Placental pericyte (primary cell): ENCODE measurements around the gene APBB3. TPM values are rescaled to one million over a fixed set of nuclear protein-coding genes. Genes with fewer than 3 reads are reported as not detected.

Experiments
- small RNA-seq: library from RNA; depleted of rRNA; stranded (forward); fragments of <200 nt; gene quantifications from one replicate; pipeline ENCODE3, GENCODE V24; 2012; ENCODE audit warnings: low replicate concordance
- total RNA-seq: library from RNA; depleted of rRNA; stranded (reverse); fragments of >200 nt; gene quantifications from 2 replicates; pipeline ENCODE4 v1.2.3, GENCODE V29; 2012

Gene APBB3
- 11.7 and 31.1 TPM in 2 replicates for total RNA-seq

GRCh38 chr5:140564196-140565023, at the start of gene APBB3, which contains the start of gene SLC35A4:
APBB3 (minus strand) TSS chr5:140564598; CDS start chr5:140564245, 353 bp downstream.
SLC35A4 (plus strand) TSS chr5:140564828; CDS start chr5:140567170, 2,342 bp downstream.

GRCh38 chr5:140557136-140557805, 7.1 kb downstream of the APBB3 start, which contains the start of gene SRA1:
SRA1 (minus strand) TSS chr5:140557473; CDS start chr5:140557452, 21 bp downstream.

DNA sequence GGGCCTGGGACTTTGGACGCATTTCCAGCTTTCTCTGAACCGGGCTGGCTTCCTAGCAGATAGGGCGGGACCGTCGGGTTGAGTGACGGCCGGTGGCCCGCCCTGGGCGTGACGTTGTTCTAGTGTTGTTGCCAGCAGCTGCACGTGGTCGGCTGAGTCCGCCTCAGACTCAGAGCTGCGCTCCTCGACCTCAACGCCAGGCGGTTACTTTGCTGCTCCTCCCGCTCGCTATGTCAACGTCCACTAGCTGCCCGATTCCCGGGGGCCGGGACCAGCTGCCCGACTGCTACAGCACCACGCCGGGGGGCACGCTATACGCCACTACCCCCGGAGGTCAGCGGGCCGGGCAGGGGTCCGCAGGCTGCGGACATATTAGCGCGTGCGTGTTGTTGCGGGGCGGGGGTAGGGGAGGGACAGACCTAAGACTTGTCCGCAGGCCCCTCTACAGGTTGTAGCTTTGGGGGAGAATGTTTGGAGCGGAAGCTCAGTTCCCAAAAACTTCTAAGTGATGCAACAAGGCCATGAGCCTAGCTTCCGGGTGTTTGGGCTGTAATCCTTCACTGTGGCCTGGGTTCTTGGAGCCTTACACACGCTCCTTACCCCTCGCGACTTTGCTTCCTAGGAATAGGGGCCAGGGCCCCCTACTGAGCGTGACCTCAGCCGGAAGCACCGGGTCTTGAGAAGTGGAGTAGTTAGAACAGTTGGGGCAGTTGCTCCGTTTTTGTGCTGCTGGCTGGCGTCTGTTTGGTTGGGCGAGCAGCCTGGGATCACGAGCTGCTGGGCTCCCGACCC, 16.7 kb downstream of the APBB3 start, which contains the start of gene EIF4EBP3:
TSS of gene EIF4EBP3 (plus strand) at position 155 of the 792 bp plus-strand sequence. CDS start at position 231, 76 bp downstream.

Small RNA genes lying within 50 kb of the gene (small RNA-seq; reads per million reads assigned to genes)
- gene RF00279, result not detected
- gene RF00443, result not detected

Other genes starting within 250 kb of the APBB3 start
- 7.2 and 47.5 TPM in 2 replicates for gene HBEGF, start 218.0 kb downstream of the APBB3 start, total RNA-seq
- not detected in 2 replicates for gene SLC4A9, start 204.4 kb downstream of the APBB3 start, total RNA-seq
- gene ANKHD1, start 162.8 kb downstream of the APBB3 start, total RNA-seq, result 63.1 and 107 TPM in 2 replicates
- gene EIF4EBP3, start 16.9 kb downstream of the APBB3 start, total RNA-seq, result 1.3 TPM in 1 of 2 replicates, not detected in the other
- 42.0 and 44.7 TPM in 2 replicates for gene SRA1, start 7.1 kb downstream of the APBB3 start, total RNA-seq
- 41.6 and 45.5 TPM in 2 replicates for gene SLC35A4, start 230 bp upstream of the APBB3 start, total RNA-seq
- gene CD14, start 68.6 kb upstream of the APBB3 start, total RNA-seq, result 1.3 and 1.8 TPM in 2 replicates
- gene TMCO6, start 74.9 kb upstream of the APBB3 start, total RNA-seq, result 12.9 and 24.5 TPM in 2 replicates
- 19.9 and 24.1 TPM in 2 replicates for gene NDUFA2, start 83.0 kb upstream of the APBB3 start, total RNA-seq
- 67.3 and 127 TPM in 2 replicates for gene IK, start 83.2 kb upstream of the APBB3 start, total RNA-seq
- 32.8 and 46.2 TPM in 2 replicates for gene WDR55, start 100.3 kb upstream of the APBB3 start, total RNA-seq
- 0.44 and 0.86 TPM in 2 replicates for gene DND1, start 109.0 kb upstream of the APBB3 start, total RNA-seq
- gene HARS1, start 126.8 kb upstream of the APBB3 start, total RNA-seq, result 47.9 and 91.9 TPM in 2 replicates
- gene HARS2, start 126.9 kb upstream of the APBB3 start, total RNA-seq, result 27.1 and 32.5 TPM in 2 replicates
- gene ZMAT2, start 135.8 kb upstream of the APBB3 start, total RNA-seq, result 29.5 and 35.7 TPM in 2 replicates
- gene PCDHA1, start 221.5 kb upstream of the APBB3 start, total RNA-seq, result not detected in 2 replicates
- gene PCDHA2, start 230.3 kb upstream of the APBB3 start, total RNA-seq, result under 0.01 TPM in 1 of 2 replicates, not detected in the other
- gene PCDHA3, start 236.5 kb upstream of the APBB3 start, total RNA-seq, result 0.14 and 0.22 TPM in 2 replicates
- under 0.01 and 0.14 TPM in 2 replicates for gene PCDHA4, start 242.5 kb upstream of the APBB3 start, total RNA-seq